ENCODE data around the gene DENND5B. TPM values are rescaled to one million over a fixed set of nuclear protein-coding genes. Genes with fewer than 3 reads are reported as not detected.
"Not testable (repeated sequence)": the region's sequence is repeated elsewhere in the genome, so short reads cannot be mapped to it uniquely, and the experiment has no call there.

Gene DENND5B
- total and polyA plus RNA-seq, 8 donors: 1.1 to 25.2 (median 7.7) TPM

DNA sequence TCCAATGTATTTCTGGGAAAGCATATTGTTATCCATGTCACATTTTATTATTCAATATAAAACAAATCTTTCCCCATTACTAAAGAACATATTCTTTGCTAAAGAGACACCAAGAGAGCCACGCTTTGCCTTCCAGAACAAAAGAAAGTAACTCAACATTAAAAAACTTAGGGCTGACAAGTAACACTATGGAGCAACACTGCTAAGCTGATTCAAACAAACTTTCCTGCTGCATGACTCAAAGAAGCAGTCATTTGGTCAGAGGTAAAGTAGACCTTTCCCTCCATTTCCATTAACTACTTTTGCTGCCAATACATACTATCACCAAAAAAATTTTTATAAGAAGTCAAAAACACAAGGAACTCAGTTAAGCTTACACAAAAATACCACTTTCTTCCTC, 83.0 kb downstream of the DENND5B start:
- no peak overlapping the region for H3K4me3 ChIP-seq
- peaks cover 0 to 13% (median 4%) of the 10 kb centered on the region in 4 donors for H3K9me3 ChIP-seq
- intact Hi-C loops (cut with DNase I; ENCODE audit: low total_unique reads): no loop called here
- H3K36me3 ChIP-seq: no peaks in the 10 kb centered on the region
- peaks cover 0 to 14% (median 4%) of the 10 kb centered on the region in 4 donors for H3K4me1 ChIP-seq
- TF ChIP-seq POLR2AphosphoS5 (IDR thresholded peaks at IDR 0.05) (no peak), EP300 (IDR thresholded peaks at IDR 0.05) (no peak), CTCF (IDR thresholded peaks at IDR 0.05) (no peak), POLR2A (IDR thresholded peaks at IDR 0.05) (no peak)
- no peak for DNase-seq
- H3K27me3 ChIP-seq: no peaks in the 10 kb centered on the region
- H3K27ac ChIP-seq: no peak overlapping the region
- WGBS, 5 donors: 90 to 98% (median 92%) methylated on average over 1 of the region's 1 CpG

DNA sequence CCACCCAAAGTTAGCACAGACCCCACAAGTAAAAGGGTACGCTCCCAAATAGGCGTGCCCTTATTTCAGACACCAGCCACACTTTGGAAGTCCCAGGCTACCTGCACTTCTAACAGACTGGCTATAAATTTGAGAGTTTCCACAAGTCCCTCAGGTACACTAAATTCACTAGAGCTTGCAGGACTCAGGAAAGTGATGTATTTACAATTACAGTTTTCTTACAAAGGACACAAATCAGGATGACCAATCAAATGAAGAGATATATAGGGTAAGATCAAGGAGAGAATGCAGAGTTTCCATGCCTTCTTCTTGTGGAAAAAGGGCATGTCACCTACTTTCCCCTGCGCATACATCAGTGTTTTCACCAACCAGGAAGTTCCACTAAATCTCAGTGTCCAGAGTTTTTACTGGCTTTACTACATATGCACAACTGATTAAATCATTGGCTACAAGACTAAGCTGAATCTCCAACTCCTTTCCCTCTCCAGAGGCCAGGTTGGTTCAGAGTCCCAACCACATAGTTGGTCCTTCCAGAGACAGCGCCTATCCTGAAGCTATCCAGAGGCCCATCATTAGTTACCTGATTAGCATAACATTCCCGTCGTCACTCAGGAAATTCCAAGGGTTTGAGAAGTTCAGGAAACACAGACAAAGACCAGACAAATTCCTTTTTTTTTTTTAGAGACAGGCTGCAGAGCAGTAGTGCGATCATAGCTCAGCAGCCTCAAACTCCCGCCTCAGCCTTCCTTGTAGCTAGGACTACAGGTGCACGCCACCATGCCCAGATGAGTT, 84.2 kb downstream of the DENND5B start:
- TF ChIP-seq EP300 (IDR thresholded peaks at IDR 0.05) (no peak), POLR2AphosphoS5 (IDR thresholded peaks at IDR 0.05) (no peak), CTCF (IDR thresholded peaks at IDR 0.05) (no peak), POLR2A (IDR thresholded peaks at IDR 0.05) (no peak)
- Histone ChIP-seq H3K27ac (no peak overlapping the region), H3K36me3 (no peaks in the 10 kb centered on the region), H3K4me3 (no peak overlapping the region), H3K27me3 (no peaks in the 10 kb centered on the region), H3K9me3 (peaks cover 0 to 13% (median 4%) of the 10 kb centered on the region in 4 donors), H3K4me1 (peaks cover 0 to 20% (median 6%) of the 10 kb centered on the region in 4 donors)
- no peak for DNase-seq
- 89 to 96% (median 94%) methylated on average over 9 of the region's 9 CpGs for WGBS, 5 donors
- intact Hi-C loops (cut with DNase I; ENCODE audit: low total_unique reads): no loop called here

DNA sequence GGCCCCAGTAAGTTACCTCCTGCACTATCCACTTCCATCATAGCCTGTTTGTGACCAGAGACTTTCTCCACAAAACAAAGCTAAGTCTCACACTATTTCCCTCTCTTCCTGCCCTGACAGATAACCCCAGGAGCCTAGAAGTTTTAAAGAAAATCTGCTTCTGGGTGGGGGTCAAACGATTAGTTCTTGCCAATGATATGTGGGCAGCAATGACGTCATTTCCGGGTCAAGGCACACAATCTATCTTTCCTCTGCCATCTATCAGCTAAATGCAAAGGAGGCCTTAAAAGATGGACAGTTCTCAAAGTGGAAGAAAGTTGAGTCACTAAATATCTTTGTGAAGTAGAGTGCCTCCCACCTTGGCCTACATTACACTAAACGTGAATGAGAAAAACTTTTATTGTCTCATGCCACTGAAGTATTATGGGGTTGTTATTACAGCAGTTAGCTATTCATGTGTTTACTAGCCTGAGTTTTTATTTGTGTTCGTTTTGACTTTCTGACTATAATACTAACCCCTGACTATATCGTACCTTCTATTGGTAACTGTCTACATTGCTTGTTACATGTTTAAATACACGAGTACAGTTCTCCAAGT, 86.2 kb downstream of the DENND5B start:
- Histone ChIP-seq H3K27me3 (no peaks in the 10 kb centered on the region), H3K4me3 (no peak overlapping the region), H3K4me1 (peaks cover 0 to 20% (median 7%) of the 10 kb centered on the region in 4 donors), H3K36me3 (no peaks in the 10 kb centered on the region), H3K27ac (no peak overlapping the region), H3K9me3 (peaks cover 0 to 13% (median 4%) of the 10 kb centered on the region in 4 donors)
- intact Hi-C loops (cut with DNase I; ENCODE audit: low total_unique reads): no loop called here
- WGBS, 5 donors: 87 to 93% (median 92%) methylated on average over 7 of the region's 7 CpGs
- TF ChIP-seq POLR2A (IDR thresholded peaks at IDR 0.05): no peak
- TF ChIP-seq EP300 (IDR thresholded peaks at IDR 0.05): no peak
- DNase-seq: no peak

GRCh38 chr12:31501014-31501413, 89.9 kb downstream of the DENND5B start:
- Histone ChIP-seq H3K9me3 (peaks cover 0 to 13% (median 4%) of the 10 kb centered on the region in 4 donors), H3K4me1 (peaks cover 0 to 42% (median 20%) of the 10 kb centered on the region in 4 donors)
- H3K27ac ChIP-seq; H3K4me3 ChIP-seq; H3K27me3 ChIP-seq; DNase-seq; H3K36me3 ChIP-seq; intact Hi-C loops (cut with DNase I; ENCODE audit: low total_unique reads): not testable (repeated sequence)
- 81 to 98% (median 95%) methylated on average over 3 of the region's 3 CpGs for WGBS, 5 donors

- peaks cover 0 to 3% (median 0%) of the 10 kb centered on the region in 4 donors for H3K9me3 ChIP-seq
- no peaks in the 10 kb centered on the region for H3K27me3 ChIP-seq
- TF ChIP-seq EP300 (IDR thresholded peaks at IDR 0.05): no peak
- no peak for TF ChIP-seq POLR2AphosphoS5 (IDR thresholded peaks at IDR 0.05)
- TF ChIP-seq POLR2A (IDR thresholded peaks at IDR 0.05): no peak
- no peak for TF ChIP-seq CTCF (IDR thresholded peaks at IDR 0.05)
- H3K27ac ChIP-seq: no peak overlapping the region
- WGBS, 5 donors: 82 to 91% (median 85%) methylated on average over 2 of the region's 2 CpGs
- intact Hi-C loops (cut with DNase I; ENCODE audit: low total_unique reads): no loop called here
- peaks cover 0 to 5% (median 3%) of the 10 kb centered on the region in 4 donors for H3K36me3 ChIP-seq
- H3K4me3 ChIP-seq: no peak overlapping the region
- no peak for DNase-seq
- H3K4me1 ChIP-seq: peaks cover 0 to 42% (median 20%) of the 10 kb centered on the region in 4 donors
Observed at GRCh38 chr12:31499567-31499966, 91.4 kb downstream of the DENND5B start.

All from stomach (tissue), 9 donors.